SK-N-SH (cell line): Measurements from ENCODE around the gene TCP11L2. TPM values are rescaled to one million over a fixed set of nuclear protein-coding genes. Genes with fewer than 3 reads are reported as not detected.

Experiments used
- CTCF ChIA-PET: fragments of 300-600, 350-600 bp; formaldehyde crosslinking; extraction: SDS; loops from one replicate; lab custom pipeline; 2021; lab: Yijun Ruan, JAX
- POLR2A ChIA-PET: fragments of 350-600 bp; sonication (Branson Sonifier 250); formaldehyde crosslinking; extraction: SDS; loops from one replicate; lab custom pipeline; 2020; ENCODE audit warnings: antibody characterized with exemption, inconsistent platforms; lab: Yijun Ruan, JAX
- DNase-seq: peaks from one replicate; pipeline ENCODE4 v3.0.0; 2012
- H2AFZ ChIP-seq: fragments of 200-600 bp; sonication (generic); 2 replicates; pipeline ENCODE4 v1.8.1; 2016; ENCODE audit warnings: antibody characterized with exemption, mild to moderate bottlenecking, low read depth
- H3F3A ChIP-seq: fragments of 200-600 bp; sonication (generic); replicated peaks from 2 replicates; pipeline ENCODE3; 2016; ENCODE audit warnings: antibody characterized with exemption, mild to moderate bottlenecking; ENCODE audit not compliant: insufficient read depth
- H3K27ac ChIP-seq, 2 experiments: fragments of 200-500 bp in 1 of 2; fragments of 200-600 bp in 1 of 2; sonication (Bioruptor generic) in 1 of 2; sonication (generic), shearing (Covaris generic) in 1 of 2; 2 replicates each; pipeline versions ENCODE4 v1.5.1 to v1.6.1; 2014 to 2016; ENCODE audit warnings: low read depth in 2 of 2, inconsistent platforms in 1 of 2, low read length in 1 of 2, mild to moderate bottlenecking in 1 of 2, mixed read lengths in 1 of 2
- H3K27me3 ChIP-seq: fragments of 200-600 bp; sonication (generic), shearing (Covaris generic); 2 replicates; pipeline ENCODE4 v1.6.1; 2016; ENCODE audit warnings: mixed run types; ENCODE audit not compliant: insufficient read depth
- H3K36me3 ChIP-seq, 2 experiments: fragments of 200-500 bp in 1 of 2; fragments of 200-600 bp in 1 of 2; sonication (Bioruptor generic) in 1 of 2; sonication (generic) in 1 of 2; replicated peaks in 1 of 2; 2 replicates each; pipeline versions ENCODE3 to v1.5.1; 2014 to 2016; ENCODE audit warnings: low read length in 1 of 2, mild to moderate bottlenecking in 1 of 2; ENCODE audit not compliant: insufficient read depth in 2 of 2, control insufficient read depth in 1 of 2
- H3K4me1 ChIP-seq, 2 experiments: fragments of 200-500 bp in 1 of 2; fragments of 200-600 bp in 1 of 2; sonication (Bioruptor generic) in 1 of 2; sonication (generic), shearing (Covaris generic) in 1 of 2; 2 replicates each; pipeline versions ENCODE4 v1.5.1 to v1.6.1; 2014 to 2016; ENCODE audit warnings: low read depth in 1 of 2, low read length in 1 of 2, mixed run types in 1 of 2; ENCODE audit not compliant: insufficient read depth in 2 of 2, control insufficient read depth in 1 of 2
- H3K4me2 ChIP-seq: fragments of 200-600 bp; sonication (generic), shearing (Covaris generic); 2 replicates; pipeline ENCODE4 v1.6.1; 2017; ENCODE audit warnings: mixed run types
- H3K4me3 ChIP-seq, 2 experiments: fragments of 200-500 bp in 1 of 2; fragments of 200-600 bp in 1 of 2; sonication (Bioruptor generic) in 1 of 2; sonication (generic), shearing (Covaris generic) in 1 of 2; 2 replicates each; pipeline versions ENCODE4 v1.5.1 to v1.8.1; 2014 to 2016; ENCODE audit warnings: low read depth in 2 of 2, inconsistent platforms in 1 of 2, low read length in 1 of 2, mild to moderate bottlenecking in 1 of 2, mixed read lengths in 1 of 2, moderate library complexity in 1 of 2
- H3K79me2 ChIP-seq: fragments of 200-600 bp; sonication (generic); 2 replicates; pipeline ENCODE4 v1.8.1; 2017; ENCODE audit warnings: mild to moderate bottlenecking; ENCODE audit not compliant: insufficient read depth
- H3K9ac ChIP-seq: fragments of 200-600 bp; sonication (generic); 2 replicates; pipeline ENCODE4 v1.6.1; 2017; ENCODE audit warnings: mixed run types
- H3K9me2 ChIP-seq: fragments of 200-600 bp; sonication (generic); 2 replicates; pipeline ENCODE4 v1.6.1; 2017; ENCODE audit warnings: mixed run types
- H3K9me3 ChIP-seq: fragments of 200-600 bp; sonication (generic); 2 replicates; pipeline ENCODE4 v1.6.1; 2017; ENCODE audit warnings: mixed run types, mild to moderate bottlenecking, moderate library complexity
- H4K20me1 ChIP-seq: fragments of 200-600 bp; sonication (generic); 2 replicates; pipeline ENCODE4 v1.6.1; 2017; ENCODE audit warnings: mild to moderate bottlenecking, mixed run types; ENCODE audit not compliant: insufficient read depth
- ELF1 ChIP-seq: IDR thresholded peaks from 2 replicates; pipeline ENCODE4 v1.4.0; 2012
- EP300 ChIP-seq, 2 experiments: IDR thresholded peaks; 2 replicates each; pipeline versions ENCODE4 v1.4.0 to v1.6.1; 2012; ENCODE audit warnings: borderline replicate concordance in 1 of 2, low read depth in 1 of 2, low read length in 1 of 2
- EZH2phosphoT487 ChIP-seq: fragments of 200-600 bp; sonication (generic); IDR thresholded peaks from 2 replicates; pipeline ENCODE4 v1.6.1; 2017; ENCODE audit warnings: low read depth, mixed run types, mild to moderate bottlenecking, antibody characterized with exemption, moderate library complexity, borderline replicate concordance
- FOSL2 ChIP-seq: IDR thresholded peaks from 2 replicates; pipeline ENCODE4 v1.4.0; 2012; ENCODE audit warnings: low read depth, mild to moderate bottlenecking, moderate library complexity, borderline replicate concordance
- FOXM1 ChIP-seq: IDR thresholded peaks from 2 replicates; pipeline ENCODE4 v1.4.0; 2012; ENCODE audit warnings: low read depth, mild to moderate bottlenecking
- GABPA ChIP-seq: IDR thresholded peaks from 2 replicates; pipeline ENCODE4 v1.4.0; 2012; ENCODE audit warnings: low read depth, mild to moderate bottlenecking
- NFIC ChIP-seq: IDR thresholded peaks from 2 replicates; pipeline ENCODE4 v1.4.0; 2012; ENCODE audit warnings: borderline replicate concordance
- RFX5 ChIP-seq: IDR thresholded peaks from 2 replicates; pipeline ENCODE4 v1.6.1; 2012; ENCODE audit warnings: mild to moderate bottlenecking, improper control_type of control experiment, low read length
- TAF1 ChIP-seq: IDR thresholded peaks from 2 replicates; pipeline ENCODE4 v1.6.1; 2012; ENCODE audit warnings: low read depth, mild to moderate bottlenecking, low read length, moderate library complexity, borderline replicate concordance
- TCF12 ChIP-seq: IDR thresholded peaks from 2 replicates; pipeline ENCODE4 v1.4.0; 2012
- WGBS: methylation state at CpG from one replicate; pipeline ENCODE4 v1.1.6; 2017; ENCODE audit warnings: low lambda C conversion rate; 5-methylcytosine and 5-hydroxymethylcytosine counted together
- polyA plus RNA-seq, 3 experiments: library from polyadenylated mRNA; depleted of rRNA; stranded (reverse); fragments of >200 nt; gene quantifications; 2 replicates each; pipeline ENCODE4 v1.2.3, GENCODE V29; 2012
- TF ChIP-seq, protein P1 (sequence below): IDR thresholded peaks from 2 replicates; pipeline ENCODE4 v1.4.0; 2012; ENCODE audit warnings: low read depth, borderline replicate concordance
- TF ChIP-seq, protein P2 (sequence below): IDR thresholded peaks from 2 replicates; pipeline ENCODE4; 2012
- TF ChIP-seq, protein P3 (sequence below): IDR thresholded peaks from 2 replicates; pipeline ENCODE4 v1.6.1; 2012; ENCODE audit warnings: mild to moderate bottlenecking, low read depth, low read length, moderate library complexity

The TCP11L2 gene
- polyA plus RNA-seq, 1 of the 3 experiments (the other 2 are of a cell fraction) = 4.0 TPM

DNA sequence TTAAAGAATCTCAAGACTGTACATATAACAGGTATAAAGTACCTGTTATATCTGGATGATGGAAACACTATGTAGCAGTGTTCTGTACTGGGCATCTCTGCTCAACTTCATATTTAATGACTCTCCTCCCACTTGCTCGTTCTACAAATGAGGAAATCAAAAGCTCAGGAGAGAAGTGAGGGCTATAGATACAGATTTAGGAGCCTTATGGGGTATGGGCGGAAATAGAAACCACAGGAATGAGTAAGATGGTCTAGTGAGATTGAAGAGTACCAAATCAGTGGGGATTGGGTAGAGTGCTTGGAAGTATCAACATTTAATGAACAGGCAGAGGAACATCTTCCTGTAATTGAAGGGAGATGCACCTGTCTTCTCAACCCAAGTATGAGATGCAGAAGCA, 31.2 kb downstream of the TCP11L2 start:
- no peaks in the 10 kb centered on the region for H4K20me1 ChIP-seq
- no peaks in the 10 kb centered on the region for H3K79me2 ChIP-seq
- no peak overlapping the region for H2AFZ ChIP-seq
- POLR2A ChIA-PET = no interaction called here
- no peak overlapping the region for H3K27ac ChIP-seq
- no peak overlapping the region for H3K4me3 ChIP-seq
- 56% methylated on average over 2 of the region's 2 CpGs for WGBS
- peaks cover 3% of the 10 kb centered on the region for H3F3A ChIP-seq
- CTCF ChIA-PET = no interaction called here
- peaks cover 4 to 9% of the 10 kb centered on the region in 2 experiments for H3K36me3 ChIP-seq
- H3K9ac ChIP-seq = no peak overlapping the region
- no peaks in the 10 kb centered on the region for H3K4me1 ChIP-seq
- no peaks in the 10 kb centered on the region for H3K27me3 ChIP-seq
- no peak overlapping the region for H3K4me2 ChIP-seq
- H3K9me3 ChIP-seq = no peaks in the 10 kb centered on the region
- DNase-seq = no peak
- no peaks in the 10 kb centered on the region for H3K9me2 ChIP-seq
- TF ChIP-seq, protein P1, sequence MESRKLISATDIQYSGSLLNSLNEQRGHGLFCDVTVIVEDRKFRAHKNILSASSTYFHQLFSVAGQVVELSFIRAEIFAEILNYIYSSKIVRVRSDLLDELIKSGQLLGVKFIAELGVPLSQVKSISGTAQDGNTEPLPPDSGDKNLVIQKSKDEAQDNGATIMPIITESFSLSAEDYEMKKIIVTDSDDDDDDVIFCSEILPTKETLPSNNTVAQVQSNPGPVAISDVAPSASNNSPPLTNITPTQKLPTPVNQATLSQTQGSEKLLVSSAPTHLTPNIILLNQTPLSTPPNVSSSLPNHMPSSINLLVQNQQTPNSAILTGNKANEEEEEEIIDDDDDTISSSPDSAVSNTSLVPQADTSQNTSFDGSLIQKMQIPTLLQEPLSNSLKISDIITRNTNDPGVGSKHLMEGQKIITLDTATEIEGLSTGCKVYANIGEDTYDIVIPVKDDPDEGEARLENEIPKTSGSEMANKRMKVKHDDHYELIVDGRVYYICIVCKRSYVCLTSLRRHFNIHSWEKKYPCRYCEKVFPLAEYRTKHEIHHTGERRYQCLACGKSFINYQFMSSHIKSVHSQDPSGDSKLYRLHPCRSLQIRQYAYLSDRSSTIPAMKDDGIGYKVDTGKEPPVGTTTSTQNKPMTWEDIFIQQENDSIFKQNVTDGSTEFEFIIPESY = no peak
- TF ChIP-seq FOXM1 (no peak), RFX5 (no peak), ELF1 (no peak), FOSL2 (no peak), TAF1 (no peak)
- TF ChIP-seq, protein P2, sequence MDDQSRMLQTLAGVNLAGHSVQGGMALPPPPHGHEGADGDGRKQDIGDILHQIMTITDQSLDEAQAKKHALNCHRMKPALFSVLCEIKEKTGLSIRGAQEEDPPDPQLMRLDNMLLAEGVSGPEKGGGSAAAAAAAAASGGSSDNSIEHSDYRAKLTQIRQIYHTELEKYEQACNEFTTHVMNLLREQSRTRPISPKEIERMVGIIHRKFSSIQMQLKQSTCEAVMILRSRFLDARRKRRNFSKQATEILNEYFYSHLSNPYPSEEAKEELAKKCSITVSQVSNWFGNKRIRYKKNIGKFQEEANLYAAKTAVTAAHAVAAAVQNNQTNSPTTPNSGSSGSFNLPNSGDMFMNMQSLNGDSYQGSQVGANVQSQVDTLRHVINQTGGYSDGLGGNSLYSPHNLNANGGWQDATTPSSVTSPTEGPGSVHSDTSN = no peak
- TF ChIP-seq, all 33 proteins: peak for 0

DNA sequence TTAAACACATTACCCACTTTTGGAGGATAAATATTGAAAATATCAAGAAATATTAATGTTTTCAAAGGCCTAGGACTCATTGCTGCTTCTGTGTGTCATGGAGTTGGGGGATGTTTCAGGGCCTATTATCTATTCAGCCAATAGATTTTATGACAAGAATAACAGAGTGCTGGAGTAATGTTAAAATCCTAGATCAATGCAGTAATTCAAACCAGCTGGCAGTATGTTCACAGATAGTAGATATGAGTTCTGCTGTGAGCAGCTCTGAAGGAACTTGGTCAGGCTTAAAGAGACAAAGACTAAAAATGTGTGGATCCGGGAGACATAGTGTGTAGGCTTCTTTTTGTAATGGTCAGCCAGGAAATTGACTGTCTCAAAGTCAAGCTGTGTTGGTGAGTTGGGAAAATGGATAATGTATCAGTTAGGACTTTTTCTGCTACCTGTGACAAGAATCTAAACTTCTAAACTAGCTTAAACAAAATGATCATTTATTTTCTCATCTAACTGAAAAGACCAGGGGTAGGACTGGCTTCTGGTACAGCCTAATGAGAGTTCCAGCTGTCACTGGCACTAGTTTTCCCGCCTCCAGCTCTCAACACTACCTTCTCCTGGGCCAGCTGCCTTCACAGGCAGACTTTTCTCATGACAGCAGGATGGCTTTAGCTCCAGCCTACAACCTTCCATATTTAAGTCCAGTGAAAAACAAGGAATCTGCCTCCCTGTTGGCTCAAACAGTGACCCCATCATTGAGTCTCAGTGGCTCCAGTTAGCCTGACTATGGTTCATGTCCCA, 38.7 kb downstream of the TCP11L2 start:
- POLR2A ChIA-PET = no interaction called here
- WGBS = 59% methylated on average over 2 of the region's 2 CpGs
- peak; percentile 45 for DNase-seq
- TF ChIP-seq, protein P3, sequence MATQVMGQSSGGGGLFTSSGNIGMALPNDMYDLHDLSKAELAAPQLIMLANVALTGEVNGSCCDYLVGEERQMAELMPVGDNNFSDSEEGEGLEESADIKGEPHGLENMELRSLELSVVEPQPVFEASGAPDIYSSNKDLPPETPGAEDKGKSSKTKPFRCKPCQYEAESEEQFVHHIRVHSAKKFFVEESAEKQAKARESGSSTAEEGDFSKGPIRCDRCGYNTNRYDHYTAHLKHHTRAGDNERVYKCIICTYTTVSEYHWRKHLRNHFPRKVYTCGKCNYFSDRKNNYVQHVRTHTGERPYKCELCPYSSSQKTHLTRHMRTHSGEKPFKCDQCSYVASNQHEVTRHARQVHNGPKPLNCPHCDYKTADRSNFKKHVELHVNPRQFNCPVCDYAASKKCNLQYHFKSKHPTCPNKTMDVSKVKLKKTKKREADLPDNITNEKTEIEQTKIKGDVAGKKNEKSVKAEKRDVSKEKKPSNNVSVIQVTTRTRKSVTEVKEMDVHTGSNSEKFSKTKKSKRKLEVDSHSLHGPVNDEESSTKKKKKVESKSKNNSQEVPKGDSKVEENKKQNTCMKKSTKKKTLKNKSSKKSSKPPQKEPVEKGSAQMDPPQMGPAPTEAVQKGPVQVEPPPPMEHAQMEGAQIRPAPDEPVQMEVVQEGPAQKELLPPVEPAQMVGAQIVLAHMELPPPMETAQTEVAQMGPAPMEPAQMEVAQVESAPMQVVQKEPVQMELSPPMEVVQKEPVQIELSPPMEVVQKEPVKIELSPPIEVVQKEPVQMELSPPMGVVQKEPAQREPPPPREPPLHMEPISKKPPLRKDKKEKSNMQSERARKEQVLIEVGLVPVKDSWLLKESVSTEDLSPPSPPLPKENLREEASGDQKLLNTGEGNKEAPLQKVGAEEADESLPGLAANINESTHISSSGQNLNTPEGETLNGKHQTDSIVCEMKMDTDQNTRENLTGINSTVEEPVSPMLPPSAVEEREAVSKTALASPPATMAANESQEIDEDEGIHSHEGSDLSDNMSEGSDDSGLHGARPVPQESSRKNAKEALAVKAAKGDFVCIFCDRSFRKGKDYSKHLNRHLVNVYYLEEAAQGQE = no peak
- TF ChIP-seq NFIC = no peak; the same call in 1 of the 2 replicates
- TF ChIP-seq EP300 (IDR thresholded peaks at IDR 0.05; ENCODE audit: borderline replicate concordance in 1 of 2, low read depth in 1 of 2, low read length in 1 of 2) = peak in 1 of 2 experiments; percentile 67; a peak in 1 of 4 replicates
- TF ChIP-seq EZH2phosphoT487 = no peak
- TF ChIP-seq, protein P2 = peak; percentile 44
- TF ChIP-seq RFX5 = no peak
- TF ChIP-seq TCF12 = peak; percentile 92
- TF ChIP-seq, protein P1 = no peak
- TF ChIP-seq GABPA = no peak

More for the DNA sequence above, 38.7 kb downstream of the TCP11L2 start:
- Histone ChIP-seq H3K4me3 (no peak overlapping the region; a peak in 1 of 4 replicates), H3K9me3 (no peaks in the 10 kb centered on the region), H3K36me3 (peaks cover 0 to 3% of the 10 kb centered on the region in 2 experiments), H3K4me1 (peaks cover 4 to 6% of the 10 kb centered on the region in 2 experiments; a peak in 3 of 4 replicates), H3K9me2 (no peaks in the 10 kb centered on the region), H3K27me3 (no peaks in the 10 kb centered on the region), H3K9ac (no peak overlapping the region), H2AFZ (no peak overlapping the region), H3K79me2 (no peaks in the 10 kb centered on the region), H4K20me1 (no peaks in the 10 kb centered on the region), H3F3A (peaks cover 13% of the 10 kb centered on the region), H3K27ac (peak overlapping the region; percentile 8 to 71; a peak in 2 of 4 replicates), H3K4me2 (no peak overlapping the region)
- CTCF ChIA-PET = interaction anchor here (0.7 to 4.4 kb wide), 3 partner anchors 16 to 115 kb away, joined by 3 to 21 read pairs (median 3); partner anchors contain the start of gene POLR3B
